Epithelial cell of proximal tubule (primary cell): ENCODE results near the gene SERGEF. TPM values are rescaled to one million over a fixed set of nuclear protein-coding genes. Genes with fewer than 3 reads are reported as not detected.

Experiments
- DNase-seq: peaks from one replicate; pipeline ENCODE4 v3.0.0-alpha.2; 2011; ENCODE audit warnings: low read depth
- H3K4me3 ChIP-seq: 2 replicates; pipeline ENCODE4 v1.5.1; 2011; ENCODE audit warnings: low read depth, mild to moderate bottlenecking, low read length
- CTCF ChIP-seq: conservative IDR thresholded peaks from 2 replicates; pipeline ENCODE4 v1.5.1; 2012; ENCODE audit warnings: low read depth, mild to moderate bottlenecking, low read length
- total RNA-seq: library from RNA; depleted of rRNA; stranded (reverse); fragments of >200 nt; gene quantifications from 2 replicates; pipeline ENCODE4 v1.2.3, GENCODE V29; 2015

SERGEF gene
- total RNA-seq, 1 donor from 2014 or later = 30.6 TPM

GRCh38 chr11:17780668-17781067, 232.2 kb downstream of the SERGEF start:
- no peak for TF ChIP-seq CTCF
- DNase-seq = no peak
- no peak overlapping the region for H3K4me3 ChIP-seq

GRCh38 chr11:17779861-17780594, 232.8 kb downstream of the SERGEF start:
- no peak overlapping the region for H3K4me3 ChIP-seq
- TF ChIP-seq CTCF = no peak
- DNase-seq = no peak

- no peak for TF ChIP-seq CTCF
- DNase-seq = no peak
- no peak overlapping the region for H3K4me3 ChIP-seq
Observed at GRCh38 chr11:17778956-17779860, 233.6 kb downstream of the SERGEF start.

GRCh38 chr11:17778352-17778751, 234.5 kb downstream of the SERGEF start:
- no peak for TF ChIP-seq CTCF
- H3K4me3 ChIP-seq = no peak overlapping the region
- no peak for DNase-seq

GRCh38 chr11:17777738-17778091, 235.1 kb downstream of the SERGEF start:
- no peak for DNase-seq
- H3K4me3 ChIP-seq = no peak overlapping the region
- no peak for TF ChIP-seq CTCF

GRCh38 chr11:17777086-17777737, 235.6 kb downstream of the SERGEF start:
- DNase-seq = no peak
- H3K4me3 ChIP-seq = no peak overlapping the region
- no peak for TF ChIP-seq CTCF
